DOHH2 (cell line): ENCODE results near the gene TRPM2.

Source experiments
- EZH2phosphoT487 ChIP-seq: fragments of 200-600 bp; sonication (generic); IDR thresholded peaks from 2 replicates; pipeline ENCODE4 v1.6.1; 2017; ENCODE audit warnings: borderline replicate concordance, mild to moderate bottlenecking, antibody characterized with exemption, low read length, moderate library complexity, mixed read lengths
- TF ChIP-seq, protein P1 (sequence below): fragments of 200-600 bp; sonication (generic); IDR thresholded peaks from one replicate; pipeline ENCODE4 v1.5.1; 2014; ENCODE audit warnings: antibody characterized with exemption, mild to moderate bottlenecking, low read depth, low read length; ENCODE audit not compliant: poor library complexity, severe bottlenecking

DNA sequence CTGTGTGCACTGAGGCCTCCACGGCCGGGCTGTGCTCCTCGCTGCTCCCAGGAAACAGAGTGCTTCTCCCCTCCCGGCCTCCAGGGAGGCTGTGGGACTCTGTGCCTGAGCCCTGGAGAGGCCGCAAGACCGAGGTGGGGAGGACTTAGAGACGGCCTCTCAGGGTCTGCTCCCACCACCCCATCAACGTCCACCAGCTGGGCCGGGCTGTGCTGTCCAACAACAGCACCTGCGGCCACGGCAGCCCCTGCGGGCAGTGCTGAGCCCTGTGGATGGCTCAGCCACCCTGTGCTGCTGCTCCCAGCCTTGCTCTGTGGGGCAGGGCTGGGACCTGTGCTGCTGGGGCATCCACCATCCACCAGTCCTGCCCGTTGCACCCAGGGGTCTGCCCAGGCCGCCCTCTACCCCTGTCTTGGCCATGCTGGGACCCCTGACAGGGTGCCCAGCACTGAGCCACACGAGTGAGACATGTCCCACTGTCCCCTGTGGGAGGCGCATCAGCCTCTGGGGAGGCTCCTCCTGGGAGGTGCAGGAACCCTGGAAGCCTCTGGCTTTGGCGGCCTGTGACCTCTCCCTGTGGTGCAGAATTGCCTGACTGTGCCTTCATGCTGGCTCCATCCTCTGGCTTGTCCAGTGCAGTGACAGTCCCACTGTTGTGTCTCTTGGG, 70.7 kb downstream of the TRPM2 start:
- TF ChIP-seq, protein P1, sequence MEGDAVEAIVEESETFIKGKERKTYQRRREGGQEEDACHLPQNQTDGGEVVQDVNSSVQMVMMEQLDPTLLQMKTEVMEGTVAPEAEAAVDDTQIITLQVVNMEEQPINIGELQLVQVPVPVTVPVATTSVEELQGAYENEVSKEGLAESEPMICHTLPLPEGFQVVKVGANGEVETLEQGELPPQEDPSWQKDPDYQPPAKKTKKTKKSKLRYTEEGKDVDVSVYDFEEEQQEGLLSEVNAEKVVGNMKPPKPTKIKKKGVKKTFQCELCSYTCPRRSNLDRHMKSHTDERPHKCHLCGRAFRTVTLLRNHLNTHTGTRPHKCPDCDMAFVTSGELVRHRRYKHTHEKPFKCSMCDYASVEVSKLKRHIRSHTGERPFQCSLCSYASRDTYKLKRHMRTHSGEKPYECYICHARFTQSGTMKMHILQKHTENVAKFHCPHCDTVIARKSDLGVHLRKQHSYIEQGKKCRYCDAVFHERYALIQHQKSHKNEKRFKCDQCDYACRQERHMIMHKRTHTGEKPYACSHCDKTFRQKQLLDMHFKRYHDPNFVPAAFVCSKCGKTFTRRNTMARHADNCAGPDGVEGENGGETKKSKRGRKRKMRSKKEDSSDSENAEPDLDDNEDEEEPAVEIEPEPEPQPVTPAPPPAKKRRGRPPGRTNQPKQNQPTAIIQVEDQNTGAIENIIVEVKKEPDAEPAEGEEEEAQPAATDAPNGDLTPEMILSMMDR = no peak
- TF ChIP-seq EZH2phosphoT487 = no peak
